Measurements from ENCODE around the gene HOXA2.

DNA sequence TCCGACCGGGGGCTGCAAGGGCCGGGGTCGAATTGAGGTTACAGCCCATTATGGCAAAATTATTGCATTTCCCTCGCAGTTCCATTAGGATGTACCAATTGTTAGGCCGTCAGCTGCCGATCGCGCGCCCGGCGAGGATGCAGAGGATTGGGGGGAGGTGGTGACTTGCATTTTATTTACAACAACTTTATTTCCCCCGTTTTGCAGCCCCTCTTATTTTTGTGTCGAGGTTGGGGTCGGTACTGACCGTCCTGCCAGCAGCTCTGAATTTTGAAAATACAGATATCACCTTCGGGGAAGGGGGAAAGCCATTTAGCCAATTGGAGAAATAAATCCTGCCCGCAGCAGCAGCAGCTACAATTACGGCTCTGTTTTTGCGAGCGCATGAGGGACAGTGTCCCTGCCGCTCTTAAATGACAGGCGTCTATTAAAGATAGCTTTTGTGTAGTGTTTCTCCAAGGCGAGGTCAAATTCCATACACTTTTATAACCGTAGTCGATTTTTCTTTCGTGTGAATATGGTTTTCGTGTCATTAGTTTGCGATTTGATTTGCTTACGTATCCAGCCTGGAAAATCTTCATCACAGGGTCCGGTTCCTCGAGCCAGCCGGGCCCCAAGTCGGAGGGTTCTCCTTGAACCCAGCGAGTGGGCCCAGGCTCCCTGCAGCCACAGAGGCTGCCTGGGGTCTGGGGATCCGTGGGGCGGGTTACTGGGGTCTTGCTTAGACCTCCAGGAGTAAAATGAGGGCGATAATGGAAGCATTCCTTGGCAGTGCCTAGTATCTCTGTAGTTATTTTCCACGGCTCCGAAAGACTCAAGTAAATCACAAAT, 41.7 kb upstream of the HOXA2 start:
- TF ChIP-seq EGR1 (IDR thresholded peaks at IDR 0.05; ENCODE audit: borderline replicate concordance, low read depth, low read length) (no peak), FOSL1 (IDR thresholded peaks at IDR 0.05; ENCODE audit: insufficient read depth, low read depth, low read length) (no peak), CBX8 (IDR thresholded peaks at IDR 0.05; ENCODE audit: borderline replicate concordance, low read depth, low read length) (no peak; the same call in 1 of the 2 replicates), USF2 (IDR thresholded peaks at IDR 0.05; ENCODE audit: low read length) (no peak)
- TF ChIP-seq, protein P1, sequence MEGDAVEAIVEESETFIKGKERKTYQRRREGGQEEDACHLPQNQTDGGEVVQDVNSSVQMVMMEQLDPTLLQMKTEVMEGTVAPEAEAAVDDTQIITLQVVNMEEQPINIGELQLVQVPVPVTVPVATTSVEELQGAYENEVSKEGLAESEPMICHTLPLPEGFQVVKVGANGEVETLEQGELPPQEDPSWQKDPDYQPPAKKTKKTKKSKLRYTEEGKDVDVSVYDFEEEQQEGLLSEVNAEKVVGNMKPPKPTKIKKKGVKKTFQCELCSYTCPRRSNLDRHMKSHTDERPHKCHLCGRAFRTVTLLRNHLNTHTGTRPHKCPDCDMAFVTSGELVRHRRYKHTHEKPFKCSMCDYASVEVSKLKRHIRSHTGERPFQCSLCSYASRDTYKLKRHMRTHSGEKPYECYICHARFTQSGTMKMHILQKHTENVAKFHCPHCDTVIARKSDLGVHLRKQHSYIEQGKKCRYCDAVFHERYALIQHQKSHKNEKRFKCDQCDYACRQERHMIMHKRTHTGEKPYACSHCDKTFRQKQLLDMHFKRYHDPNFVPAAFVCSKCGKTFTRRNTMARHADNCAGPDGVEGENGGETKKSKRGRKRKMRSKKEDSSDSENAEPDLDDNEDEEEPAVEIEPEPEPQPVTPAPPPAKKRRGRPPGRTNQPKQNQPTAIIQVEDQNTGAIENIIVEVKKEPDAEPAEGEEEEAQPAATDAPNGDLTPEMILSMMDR (IDR thresholded peaks at IDR 0.05; ENCODE audit: control extremely low read depth in 1 of 3, insufficient read depth in 1 of 3, low read depth in 1 of 3, low read length in 3 of 3): no peak
- TF ChIP-seq, protein P2, sequence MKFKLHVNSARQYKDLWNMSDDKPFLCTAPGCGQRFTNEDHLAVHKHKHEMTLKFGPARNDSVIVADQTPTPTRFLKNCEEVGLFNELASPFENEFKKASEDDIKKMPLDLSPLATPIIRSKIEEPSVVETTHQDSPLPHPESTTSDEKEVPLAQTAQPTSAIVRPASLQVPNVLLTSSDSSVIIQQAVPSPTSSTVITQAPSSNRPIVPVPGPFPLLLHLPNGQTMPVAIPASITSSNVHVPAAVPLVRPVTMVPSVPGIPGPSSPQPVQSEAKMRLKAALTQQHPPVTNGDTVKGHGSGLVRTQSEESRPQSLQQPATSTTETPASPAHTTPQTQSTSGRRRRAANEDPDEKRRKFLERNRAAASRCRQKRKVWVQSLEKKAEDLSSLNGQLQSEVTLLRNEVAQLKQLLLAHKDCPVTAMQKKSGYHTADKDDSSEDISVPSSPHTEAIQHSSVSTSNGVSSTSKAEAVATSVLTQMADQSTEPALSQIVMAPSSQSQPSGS (IDR thresholded peaks at IDR 0.05; ENCODE audit: low read length): no peak
- TF ChIP-seq, protein P3, sequence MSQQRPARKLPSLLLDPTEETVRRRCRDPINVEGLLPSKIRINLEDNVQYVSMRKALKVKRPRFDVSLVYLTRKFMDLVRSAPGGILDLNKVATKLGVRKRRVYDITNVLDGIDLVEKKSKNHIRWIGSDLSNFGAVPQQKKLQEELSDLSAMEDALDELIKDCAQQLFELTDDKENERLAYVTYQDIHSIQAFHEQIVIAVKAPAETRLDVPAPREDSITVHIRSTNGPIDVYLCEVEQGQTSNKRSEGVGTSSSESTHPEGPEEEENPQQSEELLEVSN (IDR thresholded peaks at IDR 0.05): no peak
